A673 (cell line): ENCODE measurements around the gene FBXL19.

Experiments
- CTCF ChIP-seq: fragments of 300-800, 200-600 bp; sonication (generic); conservative IDR thresholded peaks from 2 replicates; pipeline ENCODE4 v1.5.1; 2017; ENCODE audit warnings: low read depth, mild to moderate bottlenecking, antibody characterized with exemption, low read length, moderate library complexity, mixed read lengths
- EZH2 ChIP-seq: fragments of 200-600 bp; sonication (generic); IDR thresholded peaks from 2 replicates; pipeline ENCODE4 v1.6.1; 2017; ENCODE audit warnings: borderline replicate concordance, low read depth, mild to moderate bottlenecking, mixed read lengths, antibody characterized with exemption, low read length; ENCODE audit not compliant: poor library complexity, severe bottlenecking

- TF ChIP-seq CTCF (no peak), EZH2 (no peak)
Observed at GRCh38 chr16:30966033-30966619, 42.8 kb downstream of the FBXL19 start.
